Sigmoid colon (tissue), 7 donors: ENCODE results near the gene PHTF2. TPM values are rescaled to one million over a fixed set of nuclear protein-coding genes. Genes with fewer than 3 reads are reported as not detected.

Experiments used
- DNase-seq: peaks from one replicate; pipeline ENCODE4 v3.0.0-alpha.2; 2019
- H3K27ac ChIP-seq, 4 donors: fragments of 200-600 bp; sonication (generic); one replicate each; pipeline ENCODE4 v1.5.1; 2016 to 2019; ENCODE audit warnings: mild to moderate bottlenecking in 1 of 4
- H3K27me3 ChIP-seq, 3 donors: fragments of 200-600 bp; sonication (generic); one replicate each; pipeline ENCODE4 v1.5.1; 2019; ENCODE audit warnings: mild to moderate bottlenecking in 1 of 3
- H3K36me3 ChIP-seq, 4 donors: fragments of 200-600 bp; sonication (generic); one replicate each; pipeline ENCODE4 v1.5.1; 2016 to 2019
- H3K4me1 ChIP-seq, 4 donors: fragments of 200-600 bp; sonication (generic); one replicate each; pipeline ENCODE4 v1.5.1; 2017 to 2019
- H3K4me3 ChIP-seq, 4 donors: fragments of 200-600 bp; sonication (generic); one replicate each; pipeline ENCODE4 v1.5.1; 2017 to 2019; ENCODE audit warnings: mild to moderate bottlenecking in 2 of 4, moderate library complexity in 1 of 4
- H3K9me3 ChIP-seq, 4 donors: fragments of 200-600 bp in 3 of 4; sonication (generic) in 3 of 4; one replicate each; pipeline versions ENCODE4 v1.5.1 to v1.6.1; 2013 to 2019
- CTCF ChIP-seq, 4 experiments: fragments of 450-650 bp in 3 of 4; fragments of 200-600 bp in 1 of 4; IDR thresholded peaks; one replicate each; pipeline ENCODE4 v1.5.1; 2016 to 2019; ENCODE audit warnings: antibody characterized with exemption in 4 of 4, mild to moderate bottlenecking in 3 of 4, moderate library complexity in 2 of 4
- EP300 ChIP-seq, 4 donors: sonication (generic); formaldehyde crosslinking; IDR thresholded peaks; one replicate each; pipeline ENCODE4 v1.6.1; 2017; ENCODE audit warnings: antibody characterized with exemption in 4 of 4
- POLR2A ChIP-seq, 2 donors: fragments of 450-650 bp; IDR thresholded peaks; one replicate each; pipeline ENCODE4 v1.6.1; 2016; ENCODE audit warnings: antibody characterized with exemption in 2 of 2, mild to moderate bottlenecking in 2 of 2, moderate library complexity in 2 of 2
- POLR2AphosphoS5 ChIP-seq, 4 donors: sonication (generic); formaldehyde crosslinking; IDR thresholded peaks; one replicate each; pipeline ENCODE4 v1.6.1; 2017; ENCODE audit warnings: antibody characterized with exemption in 4 of 4
- WGBS, 2 donors: extraction: QIAGEN DNeasy Blood & Tissue Kit; methylation state at CpG; one replicate each; pipeline ENCODE4 v1.1.7; 2013; 5-methylcytosine and 5-hydroxymethylcytosine counted together
- intact Hi-C: fragments of 100-400 bp; cut with DNase I; formaldehyde crosslinking; loops from one replicate; pipeline ENCODE4 v1.15.1; 2023
- polyA plus RNA-seq, 3 donors: library from polyadenylated mRNA; stranded (reverse); fragments of 200-250 nt; gene quantifications; one replicate each; pipeline ENCODE4 v1.2.3, GENCODE V29; 2013
- total RNA-seq, 4 donors: library from RNA; depleted of rRNA; stranded (reverse); fragments of >200 nt; gene quantifications; one replicate each; pipeline ENCODE4 v1.1.0, GENCODE V29; 2016
- donor health status: healthy with polysubstance abuse.
- donor health status: Bipolar disorder and iron deficiency.
- donor health status: healthy.

Gene PHTF2
- total and polyA plus RNA-seq, 7 donors: 2.3 to 19.3 (median 17.4) TPM

- intact Hi-C loops: no loop called here
- Histone ChIP-seq H3K27me3 (no peaks in the 10 kb centered on the region), H3K9me3 (no peaks in the 10 kb centered on the region), H3K4me3 (no peak overlapping the region), H3K4me1 (no peaks in the 10 kb centered on the region), H3K27ac (no peak overlapping the region), H3K36me3 (peaks cover 0 to 5% (median 0%) of the 10 kb centered on the region in 4 donors)
- 93 to 97% methylated on average over 2 of the region's 2 CpGs for WGBS, 2 donors
- DNase-seq: no peak
- no peak for TF ChIP-seq POLR2AphosphoS5 (IDR thresholded peaks at IDR 0.05)
- no peak for TF ChIP-seq CTCF (IDR thresholded peaks at IDR 0.05)
- no peak for TF ChIP-seq POLR2A (IDR thresholded peaks at IDR 0.05)
- TF ChIP-seq EP300 (IDR thresholded peaks at IDR 0.05): no peak
Measured at GRCh38 chr7:77899516-77899915, 100.9 kb downstream of the PHTF2 start.

- Histone ChIP-seq H3K27me3 (no peaks in the 10 kb centered on the region), H3K36me3 (peaks cover 0 to 6% (median 0%) of the 10 kb centered on the region in 4 donors), H3K27ac (no peak overlapping the region), H3K4me1 (no peaks in the 10 kb centered on the region), H3K9me3 (no peaks in the 10 kb centered on the region), H3K4me3 (no peak overlapping the region)
- TF ChIP-seq CTCF (IDR thresholded peaks at IDR 0.05) (no peak), POLR2A (IDR thresholded peaks at IDR 0.05) (no peak), POLR2AphosphoS5 (IDR thresholded peaks at IDR 0.05) (no peak), EP300 (IDR thresholded peaks at IDR 0.05) (no peak)
- no peak for DNase-seq
- 82 to 90% methylated on average over 2 of the region's 2 CpGs for WGBS, 2 donors
- intact Hi-C loops: no loop called here
Measured at GRCh38 chr7:77903597-77903996, 105.0 kb downstream of the PHTF2 start.

GRCh38 chr7:77904252-77904651 is 105.7 kb downstream of the PHTF2 start:
- Histone ChIP-seq H3K36me3 (peaks cover 0 to 9% (median 0%) of the 10 kb centered on the region in 4 donors), H3K4me1 (no peaks in the 10 kb centered on the region), H3K27me3 (no peaks in the 10 kb centered on the region), H3K27ac (no peak overlapping the region), H3K4me3 (no peak overlapping the region), H3K9me3 (no peaks in the 10 kb centered on the region)
- no peak for DNase-seq
- intact Hi-C loops: no loop called here
- WGBS, 2 donors: 95 to 97% methylated on average over 2 of the region's 2 CpGs
- TF ChIP-seq POLR2A (IDR thresholded peaks at IDR 0.05) (no peak), POLR2AphosphoS5 (IDR thresholded peaks at IDR 0.05) (no peak), CTCF (IDR thresholded peaks at IDR 0.05) (no peak), EP300 (IDR thresholded peaks at IDR 0.05) (no peak)

- 59 to 64% methylated on average over 2 of the region's 2 CpGs for WGBS, 2 donors
- intact Hi-C loops: no loop called here
- H3K9me3 ChIP-seq: no peaks in the 10 kb centered on the region
- DNase-seq: no peak
- H3K4me1 ChIP-seq: no peaks in the 10 kb centered on the region
- H3K27ac ChIP-seq: no peak overlapping the region
- TF ChIP-seq EP300 (IDR thresholded peaks at IDR 0.05): no peak
- TF ChIP-seq CTCF (IDR thresholded peaks at IDR 0.05): no peak
- TF ChIP-seq POLR2AphosphoS5 (IDR thresholded peaks at IDR 0.05): no peak
- no peak for TF ChIP-seq POLR2A (IDR thresholded peaks at IDR 0.05)
- H3K36me3 ChIP-seq: peaks cover 0 to 14% (median 3%) of the 10 kb centered on the region in 4 donors
- H3K4me3 ChIP-seq: no peak overlapping the region
- no peaks in the 10 kb centered on the region for H3K27me3 ChIP-seq
Measured at GRCh38 chr7:77907281-77907680, 108.7 kb downstream of the PHTF2 start.

- TF ChIP-seq EP300 (IDR thresholded peaks at IDR 0.05) (no peak), CTCF (IDR thresholded peaks at IDR 0.05) (no peak), POLR2A (IDR thresholded peaks at IDR 0.05) (no peak), POLR2AphosphoS5 (IDR thresholded peaks at IDR 0.05) (no peak)
- Histone ChIP-seq H3K4me1 (no peaks in the 10 kb centered on the region), H3K4me3 (no peak overlapping the region), H3K9me3 (no peaks in the 10 kb centered on the region), H3K36me3 (peaks cover 0 to 12% (median 3%) of the 10 kb centered on the region in 4 donors), H3K27me3 (no peaks in the 10 kb centered on the region), H3K27ac (no peak overlapping the region)
- intact Hi-C loops: no loop called here
- DNase-seq: no peak
- WGBS, 2 donors: 96 to 98% methylated on average over 2 of the region's 2 CpGs
Measured at GRCh38 chr7:77908664-77909063, 110.1 kb downstream of the PHTF2 start.
